ENCODE data around the gene HPCAL4.

Gene HPCAL4

GRCh38 chr1:39691383-39692151 lies at the start of gene HPCAL4:
TSS of gene HPCAL4 (minus strand) at chr1:39691433. CDS start at chr1:39684603, 6,830 bp downstream.
- Histone ChIP-seq H3K9me3 (ENCODE audit: control insufficient read depth, insufficient read depth, low read depth, low read length) (no peaks in the 10 kb centered on the region), H3K27ac (ENCODE audit: extremely low read depth, low read depth, low read length) (no peak within 1 kb of the TSS), H3K36me3 (ENCODE audit: control insufficient read depth in 2 of 2, insufficient read depth in 1 of 2, low read length in 2 of 2) (no peaks in the 10 kb centered on the region), H3K4me1 (ENCODE audit: control insufficient read depth, insufficient read depth, low read length) (no peaks in the 10 kb centered on the region), H3K4me3 (ENCODE audit: low read depth, low read length) (peak within 1 kb of the TSS; percentile 25)
- CTCF ChIA-PET: interaction anchor here (0.7 to 1.4 kb wide), 5 partner anchors 10 to 85 kb away, joined by 3 to 11 read pairs (median 3); no protein-coding TSS in a partner anchor
- POLR2A ChIA-PET: interaction anchor here (0.6 to 1.6 kb wide), 5 partner anchors 8 to 47 kb away, joined by 3 to 12 read pairs (median 3); partner anchors contain the start of gene PPIE
- no peak for TF ChIP-seq ZNF560 (tag by site-specific recombination; IDR thresholded peaks at IDR 0.05; ENCODE audit: borderline replicate concordance)
- TF ChIP-seq, protein P1, sequence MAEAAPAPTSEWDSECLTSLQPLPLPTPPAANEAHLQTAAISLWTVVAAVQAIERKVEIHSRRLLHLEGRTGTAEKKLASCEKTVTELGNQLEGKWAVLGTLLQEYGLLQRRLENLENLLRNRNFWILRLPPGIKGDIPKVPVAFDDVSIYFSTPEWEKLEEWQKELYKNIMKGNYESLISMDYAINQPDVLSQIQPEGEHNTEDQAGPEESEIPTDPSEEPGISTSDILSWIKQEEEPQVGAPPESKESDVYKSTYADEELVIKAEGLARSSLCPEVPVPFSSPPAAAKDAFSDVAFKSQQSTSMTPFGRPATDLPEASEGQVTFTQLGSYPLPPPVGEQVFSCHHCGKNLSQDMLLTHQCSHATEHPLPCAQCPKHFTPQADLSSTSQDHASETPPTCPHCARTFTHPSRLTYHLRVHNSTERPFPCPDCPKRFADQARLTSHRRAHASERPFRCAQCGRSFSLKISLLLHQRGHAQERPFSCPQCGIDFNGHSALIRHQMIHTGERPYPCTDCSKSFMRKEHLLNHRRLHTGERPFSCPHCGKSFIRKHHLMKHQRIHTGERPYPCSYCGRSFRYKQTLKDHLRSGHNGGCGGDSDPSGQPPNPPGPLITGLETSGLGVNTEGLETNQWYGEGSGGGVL (tag by site-specific recombination; IDR thresholded peaks at IDR 0.05): peak; percentile 53
- TF ChIP-seq PRDM1 (tag by site-specific recombination; IDR thresholded peaks at IDR 0.05): no peak
- TF ChIP-seq ZNF391 (tag by site-specific recombination; IDR thresholded peaks at IDR 0.05; ENCODE audit: borderline replicate concordance, low read depth): no peak
- peak; percentile 93 for TF ChIP-seq ZBTB6 (tag by site-specific recombination; IDR thresholded peaks at IDR 0.05)
- TF ChIP-seq ZNF16 (tag by site-specific recombination; IDR thresholded peaks at IDR 0.05; ENCODE audit: low read depth): no peak
- TF ChIP-seq EGR2 (tag by site-specific recombination; IDR thresholded peaks at IDR 0.05; ENCODE audit: low read depth): no peak
- no peak for TF ChIP-seq ZNF670 (tag by site-specific recombination; IDR thresholded peaks at IDR 0.05; ENCODE audit: low read depth)
- TF ChIP-seq ZNF416 (tag by site-specific recombination; IDR thresholded peaks at IDR 0.05): no peak
- TF ChIP-seq ZNF394 (tag by site-specific recombination; IDR thresholded peaks at IDR 0.05; ENCODE audit: borderline replicate concordance): peak; percentile 13; the same call in 1 of the 2 replicates
- TF ChIP-seq PBX3 (CRISPR knock-in tag; IDR thresholded peaks at IDR 0.05): peak; percentile 42; the same call in 1 of the 2 replicates
- TF ChIP-seq, protein P2, sequence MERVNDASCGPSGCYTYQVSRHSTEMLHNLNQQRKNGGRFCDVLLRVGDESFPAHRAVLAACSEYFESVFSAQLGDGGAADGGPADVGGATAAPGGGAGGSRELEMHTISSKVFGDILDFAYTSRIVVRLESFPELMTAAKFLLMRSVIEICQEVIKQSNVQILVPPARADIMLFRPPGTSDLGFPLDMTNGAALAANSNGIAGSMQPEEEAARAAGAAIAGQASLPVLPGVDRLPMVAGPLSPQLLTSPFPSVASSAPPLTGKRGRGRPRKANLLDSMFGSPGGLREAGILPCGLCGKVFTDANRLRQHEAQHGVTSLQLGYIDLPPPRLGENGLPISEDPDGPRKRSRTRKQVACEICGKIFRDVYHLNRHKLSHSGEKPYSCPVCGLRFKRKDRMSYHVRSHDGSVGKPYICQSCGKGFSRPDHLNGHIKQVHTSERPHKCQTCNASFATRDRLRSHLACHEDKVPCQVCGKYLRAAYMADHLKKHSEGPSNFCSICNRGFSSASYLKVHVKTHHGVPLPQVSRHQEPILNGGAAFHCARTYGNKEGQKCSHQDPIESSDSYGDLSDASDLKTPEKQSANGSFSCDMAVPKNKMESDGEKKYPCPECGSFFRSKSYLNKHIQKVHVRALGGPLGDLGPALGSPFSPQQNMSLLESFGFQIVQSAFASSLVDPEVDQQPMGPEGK (tag by site-specific recombination; IDR thresholded peaks at IDR 0.05): peak; percentile 35
- no peak for TF ChIP-seq ZSCAN5A (tag by site-specific recombination; IDR thresholded peaks at IDR 0.05)
- TF ChIP-seq ZNF366 (tag by site-specific recombination; conservative IDR thresholded peaks at IDR 0.05): no peak
- TF ChIP-seq, protein P3, sequence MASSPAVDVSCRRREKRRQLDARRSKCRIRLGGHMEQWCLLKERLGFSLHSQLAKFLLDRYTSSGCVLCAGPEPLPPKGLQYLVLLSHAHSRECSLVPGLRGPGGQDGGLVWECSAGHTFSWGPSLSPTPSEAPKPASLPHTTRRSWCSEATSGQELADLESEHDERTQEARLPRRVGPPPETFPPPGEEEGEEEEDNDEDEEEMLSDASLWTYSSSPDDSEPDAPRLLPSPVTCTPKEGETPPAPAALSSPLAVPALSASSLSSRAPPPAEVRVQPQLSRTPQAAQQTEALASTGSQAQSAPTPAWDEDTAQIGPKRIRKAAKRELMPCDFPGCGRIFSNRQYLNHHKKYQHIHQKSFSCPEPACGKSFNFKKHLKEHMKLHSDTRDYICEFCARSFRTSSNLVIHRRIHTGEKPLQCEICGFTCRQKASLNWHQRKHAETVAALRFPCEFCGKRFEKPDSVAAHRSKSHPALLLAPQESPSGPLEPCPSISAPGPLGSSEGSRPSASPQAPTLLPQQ (tag by site-specific recombination; IDR thresholded peaks at IDR 0.05): 0 out of 2 replicates have a peak, but pooled peaks have one; percentile 38
- TF ChIP-seq, protein P4, sequence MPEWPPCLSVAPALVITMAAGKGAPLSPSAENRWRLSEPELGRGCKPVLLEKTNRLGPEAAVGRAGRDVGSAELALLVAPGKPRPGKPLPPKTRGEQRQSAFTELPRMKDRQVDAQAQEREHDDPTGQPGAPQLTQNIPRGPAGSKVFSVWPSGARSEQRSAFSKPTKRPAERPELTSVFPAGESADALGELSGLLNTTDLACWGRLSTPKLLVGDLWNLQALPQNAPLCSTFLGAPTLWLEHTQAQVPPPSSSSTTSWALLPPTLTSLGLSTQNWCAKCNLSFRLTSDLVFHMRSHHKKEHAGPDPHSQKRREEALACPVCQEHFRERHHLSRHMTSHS (tag by site-specific recombination; IDR thresholded peaks at IDR 0.05): no peak
- TF ChIP-seq, protein P5, sequence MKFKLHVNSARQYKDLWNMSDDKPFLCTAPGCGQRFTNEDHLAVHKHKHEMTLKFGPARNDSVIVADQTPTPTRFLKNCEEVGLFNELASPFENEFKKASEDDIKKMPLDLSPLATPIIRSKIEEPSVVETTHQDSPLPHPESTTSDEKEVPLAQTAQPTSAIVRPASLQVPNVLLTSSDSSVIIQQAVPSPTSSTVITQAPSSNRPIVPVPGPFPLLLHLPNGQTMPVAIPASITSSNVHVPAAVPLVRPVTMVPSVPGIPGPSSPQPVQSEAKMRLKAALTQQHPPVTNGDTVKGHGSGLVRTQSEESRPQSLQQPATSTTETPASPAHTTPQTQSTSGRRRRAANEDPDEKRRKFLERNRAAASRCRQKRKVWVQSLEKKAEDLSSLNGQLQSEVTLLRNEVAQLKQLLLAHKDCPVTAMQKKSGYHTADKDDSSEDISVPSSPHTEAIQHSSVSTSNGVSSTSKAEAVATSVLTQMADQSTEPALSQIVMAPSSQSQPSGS (tag by site-specific recombination; IDR thresholded peaks at IDR 0.05; ENCODE audit: low read depth): no peak
- TF ChIP-seq SP3 (tag by site-specific recombination; IDR thresholded peaks at IDR 0.05): peak; percentile 74
- TF ChIP-seq ZFHX2 (tag by site-specific recombination; conservative IDR thresholded peaks at IDR 0.05): peak; percentile 24
- TF ChIP-seq ZNF76 (tag by site-specific recombination; IDR thresholded peaks at IDR 0.05; ENCODE audit: borderline replicate concordance, low read depth): no peak
- TF ChIP-seq INSM2 (tag by site-specific recombination; IDR thresholded peaks at IDR 0.05): peak; percentile 62; the same call in 1 of the 2 replicates

Measured in HEK293 (cell line).